BLaER1 treated with 17β-estradiol and CSF1 and Interleukin-3, amounts not matched to agents 10 nM and 100 nM (cell line): ENCODE results near the gene C11orf24.

Source experiments
- H3K27ac ChIP-seq, 11 experiments: shearing (Covaris generic); formaldehyde crosslinking; 2 replicates each; pipeline ENCODE4 v1.8.1; 2022
- H3K27me3 ChIP-seq, 11 experiments: shearing (Covaris generic); formaldehyde crosslinking; 2 replicates each; pipeline ENCODE4 v1.8.1; 2022
- H3K36me3 ChIP-seq, 11 experiments: shearing (Covaris generic); formaldehyde crosslinking; 2 replicates each; pipeline ENCODE4 v1.8.1; 2022
- H3K4me1 ChIP-seq, 10 experiments: shearing (Covaris generic); formaldehyde crosslinking; 2 replicates each; pipeline ENCODE4 v1.8.1; 2022
- H3K4me2 ChIP-seq, 11 experiments: shearing (Covaris generic); formaldehyde crosslinking; 2 replicates each; pipeline ENCODE4 v1.8.1; 2022
- H3K4me3 ChIP-seq, 10 experiments: shearing (Covaris generic); formaldehyde crosslinking; 2 replicates each; pipeline ENCODE4 v1.8.1; 2022
- H3K9ac ChIP-seq, 11 experiments: shearing (Covaris generic); formaldehyde crosslinking; 2 replicates each; pipeline ENCODE4 v1.8.1; 2022
- H3K9me3 ChIP-seq, 11 experiments: shearing (Covaris generic); formaldehyde crosslinking; replicated peaks in 1 of 11; 2 replicates each; pipeline ENCODE4 v1.8.1; 2022
- H4K20me1 ChIP-seq, 11 experiments: shearing (Covaris generic); formaldehyde crosslinking; 2 replicates each; pipeline ENCODE4 v1.8.1; 2022
- Cebpa-rat ChIP-seq, 11 experiments: shearing (Covaris generic); IDR thresholded peaks; 2 replicates each; pipeline ENCODE4 v1.8.1; 2022

The C11orf24 gene

DNA sequence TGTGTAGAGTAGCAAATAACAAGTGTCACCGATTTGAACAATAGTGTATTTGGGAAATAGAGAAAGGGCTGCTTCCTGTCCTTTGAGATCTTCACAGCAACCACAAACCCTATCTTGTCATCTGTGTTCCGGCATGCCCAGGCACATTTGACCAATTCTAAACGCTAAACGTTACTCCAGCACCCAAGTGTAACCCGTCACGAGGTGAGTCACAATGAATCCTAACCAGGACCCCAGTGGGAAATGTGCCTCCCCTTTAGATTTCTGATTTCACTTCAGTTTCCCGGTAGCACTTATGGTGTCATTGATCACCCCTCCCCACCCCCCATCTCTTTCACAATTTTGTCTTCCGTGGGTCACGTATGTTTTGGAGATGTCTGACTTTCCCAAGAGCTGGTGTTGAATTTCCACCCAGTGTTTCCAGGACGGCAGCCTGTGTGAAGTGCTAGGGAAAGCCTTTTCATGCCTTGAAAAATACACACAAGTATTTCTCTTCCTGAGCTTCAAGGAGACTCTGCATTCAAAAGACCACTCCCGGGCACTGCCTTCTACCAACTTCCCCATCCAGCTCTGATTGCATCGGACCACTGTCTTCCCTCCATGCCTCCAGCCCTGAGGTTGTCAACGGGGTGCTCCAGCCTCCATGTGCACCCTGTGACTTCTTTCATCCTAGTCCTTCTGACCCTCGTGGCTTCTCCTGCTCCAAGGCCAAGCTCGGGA, 10.5 kb upstream of the C11orf24 start:
- H3K27me3 ChIP-seq = no peaks in the 10 kb centered on the region
- H3K4me2 ChIP-seq = peak overlapping the region; percentile 60 to 89 (median 83)
- peak in 6 of 11 experiments; percentile 36 to 85 (median 52); a peak in 7 of 22 replicates for TF ChIP-seq Cebpa-rat (IDR thresholded peaks at IDR 0.05)
- H3K27ac ChIP-seq = peak overlapping the region; percentile 26 to 88 (median 81); a peak in 21 of 22 replicates
- H3K9me3 ChIP-seq = peaks cover 11 to 43% (median 30%) of the 10 kb centered on the region in 11 experiments; a peak in 21 of 22 replicates
- H3K4me3 ChIP-seq = peak overlapping the region in 9 of 10 experiments; percentile 6 to 53 (median 40); a peak in 14 of 20 replicates
- peaks cover 0 to 9% (median 0%) of the 10 kb centered on the region in 11 experiments; a peak in 2 of 22 replicates for H3K36me3 ChIP-seq
- H4K20me1 ChIP-seq = no peaks in the 10 kb centered on the region
- peaks cover 26 to 37% (median 33%) of the 10 kb centered on the region in 10 experiments for H3K4me1 ChIP-seq
- H3K9ac ChIP-seq = peak overlapping the region; percentile 34 to 75 (median 69); a peak in 21 of 22 replicates

DNA sequence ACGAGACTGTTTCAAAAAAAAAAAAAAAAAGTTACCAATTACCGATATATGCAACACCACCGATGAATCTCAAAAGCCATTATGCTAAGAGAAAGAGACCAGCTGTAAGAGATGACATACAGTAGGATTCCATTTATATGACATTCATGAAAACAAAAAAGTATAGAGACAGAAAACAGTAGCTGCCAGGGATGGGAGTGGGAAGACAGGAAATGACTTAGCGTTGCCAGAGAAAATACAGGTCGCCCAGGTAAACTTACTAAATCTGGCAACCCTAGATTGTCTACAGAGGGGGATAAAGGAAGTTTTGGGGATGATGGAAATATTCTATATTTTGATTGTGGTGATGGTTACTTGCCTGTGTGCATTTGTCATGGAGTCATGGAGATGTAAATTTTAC, 7.9 kb upstream of the C11orf24 start:
- Histone ChIP-seq H3K27ac (no peak overlapping the region), H3K4me2 (no peak overlapping the region), H4K20me1 (no peaks in the 10 kb centered on the region)

DNA sequence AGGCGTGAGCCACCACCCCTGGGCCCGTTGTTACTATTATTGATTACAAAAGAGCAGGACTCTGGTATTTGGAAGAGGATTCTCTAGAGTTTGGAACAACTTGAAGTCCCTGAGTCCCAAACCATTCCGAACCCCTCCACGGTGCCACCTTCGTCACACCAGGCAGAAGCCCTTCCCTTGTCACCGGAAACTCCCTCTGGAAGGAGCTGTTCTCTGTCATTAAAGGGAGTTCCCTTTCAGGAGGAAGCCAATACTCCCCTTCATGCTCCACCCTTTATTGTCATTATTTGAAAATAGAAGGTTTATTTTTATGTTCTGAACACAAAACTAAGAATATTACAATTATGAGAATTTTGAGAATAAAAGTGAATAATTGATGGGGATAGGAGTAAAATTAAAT, 5.1 kb upstream of the C11orf24 start:
- peaks cover 0 to 3% (median 0%) of the 10 kb centered on the region in 11 experiments; a peak in 1 of 22 replicates for H3K36me3 ChIP-seq
- no peak overlapping the region for H3K4me3 ChIP-seq
- H4K20me1 ChIP-seq = no peaks in the 10 kb centered on the region
- TF ChIP-seq Cebpa-rat (IDR thresholded peaks at IDR 0.05) = no peak
- 0 out of 22 replicates have a peak overlapping the region, but pooled peaks of 1 of the 11 experiments have one; percentile 95 for H3K27ac ChIP-seq
- H3K9ac ChIP-seq = no peak overlapping the region
- no peaks in the 10 kb centered on the region for H3K27me3 ChIP-seq
- H3K4me1 ChIP-seq = peaks cover 30 to 39% (median 35%) of the 10 kb centered on the region in 10 experiments
- peaks cover 6 to 51% (median 44%) of the 10 kb centered on the region in 11 experiments; a peak in 21 of 22 replicates for H3K9me3 ChIP-seq
- no peak overlapping the region for H3K4me2 ChIP-seq

More for the DNA sequence above, 7.9 kb upstream of the C11orf24 start:
- Histone ChIP-seq H3K4me1 (peaks cover 24 to 40% (median 34%) of the 10 kb centered on the region in 10 experiments), H3K9ac (no peak overlapping the region), H3K27me3 (no peaks in the 10 kb centered on the region), H3K4me3 (no peak overlapping the region), H3K9me3 (peaks cover 13 to 49% (median 44%) of the 10 kb centered on the region in 11 experiments), H3K36me3 (peaks cover 0 to 6% (median 0%) of the 10 kb centered on the region in 11 experiments; a peak in 3 of 22 replicates)
- TF ChIP-seq Cebpa-rat (IDR thresholded peaks at IDR 0.05) = no peak

DNA sequence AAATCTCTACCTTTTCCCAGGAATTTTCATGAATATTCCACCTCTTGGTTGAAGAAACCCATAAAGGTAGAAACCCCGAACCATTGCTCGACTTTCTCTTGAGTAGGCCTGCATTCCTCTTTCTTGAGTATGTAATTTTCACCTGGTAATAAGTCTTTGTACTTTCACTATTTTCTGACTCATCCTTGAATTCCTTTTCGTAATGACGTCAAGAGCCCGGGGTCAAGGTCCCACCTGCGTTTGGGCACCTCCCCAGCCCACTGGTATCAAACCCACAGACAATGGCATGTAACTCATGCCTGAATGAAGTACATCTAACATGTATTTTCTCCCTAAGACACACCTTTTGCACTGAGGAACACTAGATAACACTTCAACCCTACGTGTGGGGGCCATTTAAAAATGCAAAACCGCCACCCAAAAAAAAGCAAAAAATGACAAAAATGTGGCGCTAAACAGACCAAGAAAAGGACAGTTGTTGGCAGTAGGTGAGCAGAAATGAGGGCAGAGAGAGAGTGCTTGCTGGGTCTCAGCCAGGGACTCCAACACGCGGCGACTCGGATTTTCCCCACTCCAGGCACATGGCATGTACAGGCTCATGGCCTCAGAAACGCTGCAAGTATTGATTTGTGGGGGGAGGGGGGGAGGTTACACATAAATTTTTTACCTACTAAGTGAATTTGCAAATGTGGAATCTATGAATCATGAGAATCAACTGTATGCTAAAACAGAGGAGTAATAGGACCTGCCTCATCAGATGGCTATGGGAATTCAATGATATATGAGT, 4.1 kb upstream of the C11orf24 start:
- no peak overlapping the region for H3K9ac ChIP-seq
- H3K4me2 ChIP-seq = no peak overlapping the region
- peaks cover 6 to 51% (median 44%) of the 10 kb centered on the region in 11 experiments; a peak in 21 of 22 replicates for H3K9me3 ChIP-seq
- TF ChIP-seq Cebpa-rat (IDR thresholded peaks at IDR 0.05) = no peak
- H3K36me3 ChIP-seq = peaks cover 0 to 3% (median 0%) of the 10 kb centered on the region in 11 experiments; a peak in 1 of 22 replicates
- no peaks in the 10 kb centered on the region for H4K20me1 ChIP-seq
- H3K4me1 ChIP-seq = peaks cover 23 to 31% (median 27%) of the 10 kb centered on the region in 10 experiments
- H3K27ac ChIP-seq = peak overlapping the region in 6 of 11 experiments; percentile 4 to 99 (median 96); a peak in 9 of 22 replicates
- H3K27me3 ChIP-seq = no peaks in the 10 kb centered on the region
- peak overlapping the region in 1 of 10 experiments; percentile 21; a peak in 1 of 20 replicates for H3K4me3 ChIP-seq

DNA sequence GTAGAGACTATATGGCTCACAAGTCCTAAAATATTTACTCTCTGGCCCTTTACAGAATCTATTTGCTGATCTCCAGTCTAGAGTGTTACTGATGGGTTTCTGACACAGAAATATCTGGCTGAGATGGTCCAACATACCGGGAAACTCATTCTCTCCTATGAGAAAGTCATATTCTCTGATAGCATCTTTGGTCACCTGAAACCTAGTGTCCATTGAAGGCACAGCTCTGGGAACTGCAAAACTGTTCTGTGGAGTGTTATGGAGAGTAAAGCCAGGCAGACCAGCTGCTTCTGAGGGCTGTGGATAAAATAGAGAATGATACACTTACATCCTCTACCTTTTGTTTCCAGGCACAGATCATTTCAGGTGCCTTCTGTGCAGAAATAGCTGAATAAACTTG, 2.5 kb upstream of the C11orf24 start:
- Histone ChIP-seq H3K27ac (peak overlapping the region; percentile 79 to 99 (median 96); a peak in 21 of 22 replicates), H3K4me3 (peak overlapping the region in 7 of 10 experiments; percentile 18 to 79 (median 33); a peak in 8 of 20 replicates), H4K20me1 (no peaks in the 10 kb centered on the region; a peak in 1 of 22 replicates), H3K9me3 (peaks cover 6 to 51% (median 44%) of the 10 kb centered on the region in 11 experiments; a peak in 21 of 22 replicates), H3K36me3 (peaks cover 0 to 3% (median 0%) of the 10 kb centered on the region in 11 experiments; a peak in 1 of 22 replicates), H3K9ac (peak overlapping the region; percentile 60 to 96 (median 90); a peak in 20 of 22 replicates), H3K4me1 (peaks cover 39 to 46% (median 43%) of the 10 kb centered on the region in 10 experiments), H3K4me2 (peak overlapping the region; percentile 11 to 97 (median 90); a peak in 20 of 22 replicates), H3K27me3 (no peaks in the 10 kb centered on the region)
- TF ChIP-seq Cebpa-rat (IDR thresholded peaks at IDR 0.05) = no peak

DNA sequence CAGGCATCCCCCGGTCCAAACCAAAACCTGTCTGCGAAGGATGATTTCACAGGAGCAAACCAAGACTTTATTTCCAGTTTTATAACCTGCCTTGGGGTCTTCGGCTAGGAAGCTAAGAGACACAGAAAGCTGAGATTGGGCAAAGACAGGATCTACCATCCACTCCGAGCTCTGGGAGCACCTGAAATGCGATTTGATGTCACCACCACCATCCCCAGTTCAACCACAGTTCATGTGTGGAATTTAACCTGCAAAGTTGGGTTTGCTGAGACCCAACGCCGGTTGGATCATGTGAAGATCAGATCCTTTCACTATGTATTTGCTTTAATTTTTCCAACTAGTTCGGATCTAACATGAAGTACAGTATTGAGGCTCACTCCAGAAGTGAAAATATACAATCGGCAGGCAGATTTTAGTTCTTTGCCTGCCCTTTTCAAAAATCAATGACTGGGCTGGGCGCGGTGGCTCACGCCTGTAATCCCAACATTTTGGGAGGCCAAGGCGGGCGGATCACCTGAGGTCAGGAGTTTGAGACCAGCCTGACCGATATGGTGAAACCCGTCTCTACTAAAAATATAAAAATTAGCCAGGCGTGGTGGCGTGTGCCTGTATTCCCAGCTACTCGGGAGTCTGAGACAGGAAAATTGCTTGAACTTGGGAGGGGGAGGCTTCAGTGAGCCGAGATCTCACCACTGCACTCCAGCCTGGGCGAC, 1.4 kb upstream of the C11orf24 start:
- peak overlapping the region; percentile 73 to 88 (median 79); a peak in 17 of 20 replicates for H3K4me3 ChIP-seq
- no peaks in the 10 kb centered on the region for H3K27me3 ChIP-seq
- peak overlapping the region; percentile 75 to 97 (median 91) for H3K4me2 ChIP-seq
- H3K9me3 ChIP-seq = peaks cover 6 to 48% (median 43%) of the 10 kb centered on the region in 11 experiments; a peak in 21 of 22 replicates
- peak overlapping the region; percentile 90 to 96 (median 92) for H3K9ac ChIP-seq
- H4K20me1 ChIP-seq = no peaks in the 10 kb centered on the region; a peak in 1 of 22 replicates
- H3K4me1 ChIP-seq = peaks cover 42 to 58% (median 52%) of the 10 kb centered on the region in 10 experiments
- TF ChIP-seq Cebpa-rat (IDR thresholded peaks at IDR 0.05) = no peak
- peaks cover 0 to 11% (median 1%) of the 10 kb centered on the region in 11 experiments; a peak in 11 of 22 replicates for H3K36me3 ChIP-seq
- H3K27ac ChIP-seq = peak overlapping the region; percentile 79 to 99 (median 96); a peak in 21 of 22 replicates

DNA sequence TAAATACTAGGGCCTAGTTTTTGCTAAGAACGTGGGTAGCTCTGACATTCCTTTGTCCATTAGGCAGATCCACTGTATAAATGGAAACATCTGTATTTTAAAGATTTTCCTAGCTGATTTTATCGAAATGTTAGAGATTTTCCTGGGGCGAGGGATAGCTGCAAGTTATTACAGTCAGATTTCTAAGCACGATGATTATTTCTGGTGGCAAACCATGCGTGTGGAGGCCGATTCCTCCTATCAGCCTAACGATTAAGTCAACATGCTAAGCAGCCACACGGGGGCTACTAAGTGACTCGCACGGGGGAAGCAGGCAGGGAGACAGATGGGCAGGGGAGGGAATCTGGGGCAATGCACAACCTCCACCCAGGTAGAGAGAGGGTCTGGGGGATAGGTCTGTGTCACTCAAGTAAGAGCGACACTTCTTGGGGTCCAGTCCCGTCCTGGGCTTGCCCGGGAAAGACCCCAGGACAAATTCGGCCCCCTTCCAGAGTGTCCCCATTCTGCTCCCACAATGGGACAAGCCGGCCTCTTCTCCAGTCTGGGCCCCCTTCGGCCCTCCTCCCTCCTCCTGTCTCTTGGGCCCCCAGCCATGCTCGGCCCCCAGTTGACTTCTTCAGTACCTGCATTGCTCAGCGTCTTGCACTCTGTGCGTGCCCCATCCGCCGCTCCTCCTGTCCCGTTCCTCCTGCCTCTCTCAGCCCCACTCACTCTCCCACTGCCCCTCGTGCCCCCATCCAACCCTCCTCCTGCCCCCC, 571 bp downstream of the C11orf24 start:
- Histone ChIP-seq H3K36me3 (peaks cover 12 to 27% (median 15%) of the 10 kb centered on the region in 11 experiments; a peak in 21 of 22 replicates), H3K9ac (peak overlapping the region; percentile 90 to 96 (median 92)), H3K4me1 (peaks cover 59 to 77% (median 72%) of the 10 kb centered on the region in 10 experiments), H4K20me1 (no peaks in the 10 kb centered on the region; a peak in 1 of 22 replicates), H3K27ac (peak overlapping the region; percentile 79 to 99 (median 96)), H3K4me3 (peak overlapping the region; percentile 73 to 88 (median 79)), H3K9me3 (peaks cover 6 to 29% (median 23%) of the 10 kb centered on the region in 11 experiments; a peak in 21 of 22 replicates), H3K27me3 (no peaks in the 10 kb centered on the region), H3K4me2 (peak overlapping the region; percentile 75 to 97 (median 94))
- TF ChIP-seq Cebpa-rat (IDR thresholded peaks at IDR 0.05) = no peak
